GM10248 (cell line): Measurements from ENCODE around the gene STOM.

Experiments
- CTCF ChIA-PET: fragments of 300-600 bp; sonication (Branson Sonifier 250); formaldehyde crosslinking; extraction: SDS; loops from one replicate; lab custom pipeline; 2021; ENCODE audit warnings: antibody characterized with exemption; lab: Yijun Ruan, JAX
- POLR2A ChIA-PET: fragments of 350-650 bp; sonication (Branson Sonifier 250); formaldehyde crosslinking; extraction: SDS; loops from one replicate; lab custom pipeline; 2020; ENCODE audit warnings: antibody characterized with exemption; lab: Yijun Ruan, JAX
- DNase-seq: peaks from one replicate; pipeline ENCODE4 v3.0.0; 2012; ENCODE audit errors: extremely low spot score
- TF ChIP-seq, protein P1 (sequence below): IDR thresholded peaks from 2 replicates; pipeline ENCODE4 v1.5.1; 2012; ENCODE audit warnings: mild to moderate bottlenecking, low read depth; ENCODE audit errors: extremely low read depth, missing control alignments, control extremely low read depth

The STOM gene

DNA sequence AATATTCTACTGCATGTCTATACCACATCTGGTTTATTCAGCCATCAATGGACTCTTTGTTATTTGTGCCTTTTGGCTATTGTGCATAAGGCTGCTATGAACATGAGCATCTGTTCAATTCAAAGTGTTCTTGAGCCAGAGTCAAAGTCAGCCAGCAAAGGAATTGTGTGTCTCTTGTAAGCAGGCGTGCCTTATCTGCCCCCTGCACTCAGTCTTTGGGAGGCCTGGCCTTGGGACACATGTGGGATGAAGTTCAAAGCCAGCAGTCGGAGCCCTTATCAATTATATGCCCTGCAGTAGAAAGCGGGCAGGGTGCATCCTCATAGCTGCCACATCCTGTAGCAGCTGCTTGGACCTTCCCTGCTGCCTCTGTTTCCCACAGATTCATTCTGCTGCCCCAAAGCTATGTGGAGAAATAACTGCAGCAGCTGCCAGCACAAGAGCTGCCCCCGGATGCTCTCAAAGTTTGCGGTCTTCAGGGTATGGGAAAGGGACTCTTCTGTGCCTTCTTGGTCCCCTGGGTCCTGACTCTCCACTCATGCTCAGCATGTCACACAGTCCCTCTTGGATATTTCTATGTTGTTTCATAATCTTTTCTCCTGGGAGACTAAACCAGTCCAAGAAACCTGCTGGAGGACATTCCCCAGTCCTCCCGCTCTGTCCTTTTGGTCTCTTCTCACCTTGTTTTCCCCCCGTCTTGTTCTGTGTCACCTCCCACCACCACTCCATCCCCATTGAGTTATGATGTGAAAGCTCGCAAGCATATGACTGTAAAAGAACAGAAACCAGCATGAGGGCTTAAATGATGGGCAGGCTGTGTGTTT, 35.9 kb downstream of the STOM start:
- POLR2A ChIA-PET = no interaction called here
- CTCF ChIA-PET = interaction anchor here (1.2 to 1.4 kb wide), 4 partner anchors 11 to 120 kb away, joined by 5 to 7 read pairs (median 6); no protein-coding TSS in a partner anchor
- TF ChIP-seq, protein P1, sequence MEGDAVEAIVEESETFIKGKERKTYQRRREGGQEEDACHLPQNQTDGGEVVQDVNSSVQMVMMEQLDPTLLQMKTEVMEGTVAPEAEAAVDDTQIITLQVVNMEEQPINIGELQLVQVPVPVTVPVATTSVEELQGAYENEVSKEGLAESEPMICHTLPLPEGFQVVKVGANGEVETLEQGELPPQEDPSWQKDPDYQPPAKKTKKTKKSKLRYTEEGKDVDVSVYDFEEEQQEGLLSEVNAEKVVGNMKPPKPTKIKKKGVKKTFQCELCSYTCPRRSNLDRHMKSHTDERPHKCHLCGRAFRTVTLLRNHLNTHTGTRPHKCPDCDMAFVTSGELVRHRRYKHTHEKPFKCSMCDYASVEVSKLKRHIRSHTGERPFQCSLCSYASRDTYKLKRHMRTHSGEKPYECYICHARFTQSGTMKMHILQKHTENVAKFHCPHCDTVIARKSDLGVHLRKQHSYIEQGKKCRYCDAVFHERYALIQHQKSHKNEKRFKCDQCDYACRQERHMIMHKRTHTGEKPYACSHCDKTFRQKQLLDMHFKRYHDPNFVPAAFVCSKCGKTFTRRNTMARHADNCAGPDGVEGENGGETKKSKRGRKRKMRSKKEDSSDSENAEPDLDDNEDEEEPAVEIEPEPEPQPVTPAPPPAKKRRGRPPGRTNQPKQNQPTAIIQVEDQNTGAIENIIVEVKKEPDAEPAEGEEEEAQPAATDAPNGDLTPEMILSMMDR = no peak
- no peak for DNase-seq

DNA sequence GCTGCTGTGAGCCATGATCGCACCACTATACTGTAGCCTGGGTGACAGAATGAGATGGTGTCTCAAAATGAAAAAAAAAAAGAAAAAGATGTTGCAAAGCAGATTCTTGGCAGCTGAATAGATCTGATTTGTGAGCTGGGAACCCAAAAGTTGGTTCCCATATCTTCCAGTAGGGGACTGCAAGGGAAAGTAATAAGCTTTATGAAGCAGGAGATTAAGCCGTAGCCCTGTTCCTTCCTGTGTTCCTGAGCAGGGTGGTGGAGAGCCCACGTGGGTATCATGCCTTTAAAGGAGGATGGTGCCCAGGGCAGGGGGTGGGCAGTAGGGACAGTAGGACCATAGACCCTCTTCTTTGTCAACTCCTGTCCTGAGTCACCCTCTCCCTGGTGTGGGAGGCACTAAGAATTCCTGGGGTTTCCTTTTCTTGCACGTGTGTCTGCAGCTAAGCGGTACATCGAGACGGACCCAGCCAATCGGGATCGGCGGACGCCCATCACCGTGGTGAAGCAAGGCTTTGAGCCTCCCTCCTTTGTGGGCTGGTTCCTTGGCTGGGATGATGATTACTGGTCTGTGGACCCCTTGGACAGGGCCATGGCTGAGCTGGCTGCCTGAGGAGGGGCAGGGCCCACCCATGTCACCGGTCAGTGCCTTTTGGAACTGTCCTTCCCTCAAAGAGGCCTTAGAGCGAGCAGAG, 37.9 kb downstream of the STOM start:
- ChIA-PET CTCF (interaction anchor here (1.1 to 2.6 kb wide), 2 partner anchors 12 to 15 kb away, joined by 3 to 16 read pairs; no protein-coding TSS in a partner anchor), POLR2A (no interaction called here)
- TF ChIP-seq, protein P1 = no peak
- DNase-seq = no peak

DNA sequence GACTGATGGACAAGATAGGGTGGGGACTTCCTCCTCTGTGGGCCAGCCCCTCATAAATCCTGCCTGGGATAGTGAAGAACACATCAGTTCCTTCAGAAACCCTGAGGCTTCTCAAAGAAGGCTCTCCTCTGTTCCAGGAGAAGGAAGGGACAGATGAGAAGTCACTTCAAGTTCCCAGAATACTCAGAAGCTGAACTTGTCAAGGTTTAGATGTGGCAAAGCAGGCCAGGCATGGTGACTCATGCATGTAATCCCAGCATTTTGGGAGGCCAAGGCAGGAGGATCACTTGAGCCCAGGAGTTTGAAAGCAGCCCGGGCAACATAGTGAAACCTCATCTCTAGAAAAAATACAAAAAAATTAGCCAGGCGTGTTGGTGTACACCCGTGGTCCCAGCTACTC, 38.5 kb downstream of the STOM start:
- ChIA-PET POLR2A (interaction anchor here (0.5 kb wide), 1 partner anchor 41 kb away, joined by 3 read pairs; no protein-coding TSS in a partner anchor), CTCF (interaction anchor here (2.6 kb wide), 1 partner anchor 12 kb away, joined by 16 read pairs; no protein-coding TSS in a partner anchor)
- TF ChIP-seq, protein P1 = no peak
- no peak for DNase-seq

DNA sequence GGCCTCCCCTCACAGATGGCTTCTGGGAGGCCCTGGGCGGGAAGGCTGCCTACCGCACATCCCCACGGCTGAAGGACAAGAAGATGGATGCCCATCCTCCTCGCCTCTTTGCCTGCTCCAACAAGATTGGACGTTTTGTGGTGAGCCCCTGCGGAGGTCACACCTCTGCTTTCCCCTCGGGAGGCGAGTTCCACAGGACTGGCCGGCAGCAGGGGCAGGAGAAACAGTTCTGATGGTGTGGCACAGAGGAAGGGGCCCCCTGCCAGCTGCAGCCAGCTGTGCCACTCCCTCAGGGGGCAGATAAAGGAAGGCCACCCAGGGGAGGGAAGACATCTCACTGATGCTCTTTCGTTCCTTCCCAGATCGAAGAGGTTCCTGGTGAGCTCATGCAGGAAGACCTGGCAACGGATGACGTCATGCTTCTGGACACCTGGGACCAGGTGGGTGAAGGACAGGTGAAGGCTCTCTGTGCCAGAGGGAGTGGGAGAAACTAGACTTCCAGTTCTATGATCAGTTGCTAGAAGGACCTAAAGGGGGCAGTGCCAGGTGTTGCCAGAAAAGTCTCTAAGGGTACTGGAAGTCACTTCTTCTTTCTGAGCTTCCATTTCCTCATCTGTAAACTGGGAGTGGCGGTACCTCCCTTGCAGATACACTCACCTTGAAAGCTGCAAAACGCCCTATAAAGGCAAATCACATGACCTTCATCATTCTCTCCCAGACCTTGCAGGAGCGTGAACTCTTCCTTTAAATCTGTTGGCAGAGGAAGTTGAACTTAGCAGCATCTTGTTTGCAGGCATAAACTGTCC, 41.0 kb downstream of the STOM start:
- no peak for DNase-seq
- ChIA-PET POLR2A (no interaction called here), CTCF (interaction anchor here (0.6 to 2.1 kb wide), 4 partner anchors 9 to 563 kb away, joined by 3 to 18 read pairs (median 3); no protein-coding TSS in a partner anchor)
- TF ChIP-seq, protein P1 = no peak

DNA sequence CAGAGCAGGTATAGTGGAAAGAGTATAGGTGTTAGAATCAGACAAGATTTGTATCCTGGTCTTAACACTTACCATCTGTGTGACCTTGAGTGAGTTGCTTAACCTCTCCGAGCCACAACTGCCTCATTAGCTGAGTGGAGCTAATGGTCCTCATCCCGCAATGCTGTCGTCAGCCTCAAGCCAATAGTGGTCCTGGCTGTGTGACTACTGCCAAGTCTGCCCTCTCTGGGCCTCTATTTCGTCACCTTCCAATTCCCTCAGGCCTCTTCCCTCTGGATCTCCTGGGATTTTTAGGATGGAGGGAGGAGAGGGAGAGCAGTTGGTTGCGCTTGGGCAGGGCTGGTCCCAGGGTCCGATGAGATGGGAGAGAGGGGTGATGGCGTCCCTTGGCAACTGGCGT, 41.6 kb downstream of the STOM start:
- TF ChIP-seq, protein P1 = no peak
- no peak for DNase-seq
- POLR2A ChIA-PET = no interaction called here
- CTCF ChIA-PET = interaction anchor here (0.6 to 2.3 kb wide), 6 partner anchors 8 to 563 kb away, joined by 3 to 18 read pairs (median 6); no protein-coding TSS in a partner anchor
